ENCODE results near the gene AKAP11. TPM values are rescaled to one million over a fixed set of nuclear protein-coding genes. Genes with fewer than 3 reads are reported as not detected.

AKAP11 gene
- total and polyA plus RNA-seq, 11 donors = 3.8 to 33.7 (median 24.0) TPM

- intact Hi-C loops (cut with DNase I) = loop anchor here in 1 of 10 donors (1.0 kb wide), 1 partner anchor 11 kb away; no protein-coding TSS in a partner anchor
- Histone ChIP-seq H3K27ac (peak overlapping the region; percentile 68 to 94 (median 90)), H3K27me3 (no peaks in the 10 kb centered on the region)
Observed at GRCh38 chr13:42272804-42273175, 838 bp downstream of the AKAP11 start.

GRCh38 chr13:42274386-42275097 is 2.6 kb downstream of the AKAP11 start:
- WGBS, 4 donors = 86 to 94% (median 89%) methylated on average over 10 of the region's 10 CpGs
- Histone ChIP-seq H3K27ac (peak overlapping the region in 1 of 12 donors; percentile 58), H3K27me3 (no peaks in the 10 kb centered on the region), H3K36me3 (no peaks in the 10 kb centered on the region), H3K4me3 (peak overlapping the region in 1 of 12 donors; percentile 6), H3K9me3 (peaks cover 0 to 4% (median 0%) of the 10 kb centered on the region in 12 donors), H3K4me1 (peaks cover 0 to 49% (median 15%) of the 10 kb centered on the region in 12 donors)
- intact Hi-C loops (cut with DNase I) = no loop called here
- ATAC-seq (no peak), DNase-seq (no peak)
- TF ChIP-seq POLR2A (IDR thresholded peaks at IDR 0.05) (no peak), CTCF (IDR thresholded peaks at IDR 0.05) (no peak)

More at GRCh38 chr13:42272804-42273175, 838 bp downstream of the AKAP11 start:
- no peak for ATAC-seq
- WGBS, 4 donors = 14 to 32% (median 28%) methylated on average over 4 of the region's 4 CpGs
- H3K9me3 ChIP-seq = peaks cover 0 to 4% (median 0%) of the 10 kb centered on the region in 12 donors
- no peaks in the 10 kb centered on the region for H3K36me3 ChIP-seq
- no peak for DNase-seq
- H3K4me3 ChIP-seq = peak overlapping the region; percentile 85 to 98 (median 90)
- H3K4me1 ChIP-seq = peaks cover 0 to 40% (median 14%) of the 10 kb centered on the region in 12 donors
- TF ChIP-seq POLR2A (IDR thresholded peaks at IDR 0.05) (no peak), CTCF (IDR thresholded peaks at IDR 0.05) (no peak)

- WGBS, 4 donors = 78 to 88% (median 82%) methylated on average over 2 of the region's 2 CpGs
- no peak for ATAC-seq
- intact Hi-C loops (cut with DNase I) = no loop called here
- Histone ChIP-seq H3K4me3 (no peak overlapping the region), H3K27ac (peak overlapping the region in 1 of 12 donors; percentile 58), H3K36me3 (no peaks in the 10 kb centered on the region), H3K4me1 (peaks cover 0 to 53% (median 18%) of the 10 kb centered on the region in 12 donors), H3K9me3 (peaks cover 0 to 4% (median 0%) of the 10 kb centered on the region in 12 donors), H3K27me3 (no peaks in the 10 kb centered on the region)
- no peak for TF ChIP-seq POLR2A (IDR thresholded peaks at IDR 0.05)
- no peak for DNase-seq
Observed at GRCh38 chr13:42275098-42275471, 3.1 kb downstream of the AKAP11 start.

- intact Hi-C loops (cut with DNase I) = no loop called here
- DNase-seq (no peak), ATAC-seq (no peak)
- Histone ChIP-seq H3K4me1 (peaks cover 0 to 56% (median 20%) of the 10 kb centered on the region in 12 donors), H3K4me3 (no peak overlapping the region), H3K27ac (peak overlapping the region in 1 of 12 donors; percentile 58), H3K27me3 (no peaks in the 10 kb centered on the region), H3K9me3 (peaks cover 0 to 2% (median 0%) of the 10 kb centered on the region in 12 donors), H3K36me3 (no peaks in the 10 kb centered on the region)
- WGBS, 4 donors = 96 to 98% (median 97%) methylated on average over 4 of the region's 4 CpGs
- TF ChIP-seq POLR2A (IDR thresholded peaks at IDR 0.05) = no peak
- no peak for TF ChIP-seq CTCF (IDR thresholded peaks at IDR 0.05)
Observed at GRCh38 chr13:42275506-42275905, 3.6 kb downstream of the AKAP11 start.
